SK-N-MC (cell line): ENCODE data around the gene CTBP2.

Experiments used
- DNase-seq: peaks from one replicate; pipeline ENCODE4 v3.0.0-alpha.2; 2011; ENCODE audit warnings: low read depth, low spot score
- H3K27ac ChIP-seq: fragments of 200-600 bp; sonication (generic); 2 replicates; pipeline ENCODE4 v1.5.1; 2016; ENCODE audit warnings: mixed run types
- H3K36me3 ChIP-seq: fragments of 200-600 bp; sonication (generic); 2 replicates; pipeline ENCODE4 v1.6.1; 2017; ENCODE audit warnings: antibody characterized with exemption, low read length, mixed read lengths; ENCODE audit not compliant: insufficient read depth
- H3K4me3 ChIP-seq: fragments of 200-600 bp; sonication (generic); 2 replicates; pipeline ENCODE4 v1.5.1; 2016
- H3K9ac ChIP-seq: fragments of 200-600 bp; sonication (generic); 2 replicates; pipeline ENCODE4 v1.8.0; 2017; ENCODE audit warnings: mixed run types, mixed read lengths; ENCODE audit not compliant: insufficient read length
- H3K9me3 ChIP-seq: fragments of 200-600 bp; sonication (generic); 2 replicates; pipeline ENCODE4 v1.6.1; 2017; ENCODE audit warnings: low read depth, mild to moderate bottlenecking, antibody characterized with exemption, low read length, moderate library complexity, mixed read lengths
- EZH2 ChIP-seq: fragments of 200-600 bp; sonication (generic); IDR thresholded peaks from one replicate; pipeline ENCODE4 v1.6.1; 2017; ENCODE audit warnings: antibody characterized with exemption
- FOXP2 ChIP-seq: optimal IDR thresholded peaks from 2 replicates; pipeline ENCODE3; 2011; ENCODE audit warnings: mild to moderate bottlenecking, moderate library complexity; ENCODE audit not compliant: insufficient read depth; ENCODE audit errors: extremely low read length, control extremely low read depth
- POLR2AphosphoS5 ChIP-seq: IDR thresholded peaks from 2 replicates; pipeline ENCODE4 v1.6.1; 2012; ENCODE audit warnings: mild to moderate bottlenecking, low read depth, low read length, borderline replicate concordance

Gene CTBP2

DNA sequence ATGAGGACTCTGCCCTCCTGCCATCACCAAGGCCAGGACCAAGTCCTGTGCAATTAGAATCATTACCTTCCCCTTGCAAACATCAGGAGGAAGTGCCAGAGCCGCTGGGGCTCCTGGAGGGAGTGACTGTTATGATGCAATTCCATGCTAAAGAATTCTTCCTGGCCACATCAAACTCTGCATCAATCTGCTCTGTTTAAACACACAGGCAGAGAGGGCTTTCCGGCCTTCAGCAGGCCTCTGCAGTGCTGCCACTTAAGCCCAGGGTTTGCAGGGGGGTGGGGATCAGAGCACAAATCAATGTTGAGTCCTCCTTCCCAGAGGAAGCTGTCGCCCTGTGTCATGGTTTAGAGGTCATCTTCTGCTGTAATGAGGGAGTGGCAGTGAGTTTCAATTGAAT, 58.1 kb downstream of the CTBP2 start:
- H3K9ac ChIP-seq = no peak overlapping the region
- DNase-seq = no peak
- TF ChIP-seq POLR2AphosphoS5 (no peak), EZH2 (no peak), FOXP2 (no peak)
- H3K9me3 ChIP-seq = no peaks in the 10 kb centered on the region
- no peak overlapping the region for H3K27ac ChIP-seq
- H3K4me3 ChIP-seq = no peak overlapping the region
- H3K36me3 ChIP-seq = no peaks in the 10 kb centered on the region; the same call in 1 of the 2 replicates

DNA sequence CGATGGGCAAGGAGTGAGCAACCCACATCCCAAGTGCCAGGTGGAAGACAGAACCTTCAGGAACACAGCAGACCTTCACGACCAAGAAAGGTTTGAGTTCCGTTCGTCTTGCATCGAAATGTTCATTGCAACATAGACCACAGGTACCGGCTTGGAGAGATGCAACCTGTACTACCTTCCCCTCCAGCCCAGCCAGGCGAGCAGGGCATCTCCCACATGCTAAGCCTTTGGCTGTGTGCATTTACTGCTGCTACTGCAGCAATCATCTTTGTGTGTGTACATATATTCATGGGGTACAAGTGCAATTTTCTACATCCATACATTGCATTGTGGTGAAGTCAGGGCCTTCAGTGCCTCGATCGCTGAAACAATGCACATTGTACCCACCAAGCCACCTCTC, 58.8 kb downstream of the CTBP2 start:
- H3K4me3 ChIP-seq = no peak overlapping the region
- H3K9ac ChIP-seq = no peak overlapping the region
- H3K36me3 ChIP-seq = no peaks in the 10 kb centered on the region; the same call in 1 of the 2 replicates
- no peak for DNase-seq
- H3K27ac ChIP-seq = no peak overlapping the region
- TF ChIP-seq FOXP2 = no peak
- no peak for TF ChIP-seq POLR2AphosphoS5
- TF ChIP-seq EZH2 = no peak
- no peaks in the 10 kb centered on the region for H3K9me3 ChIP-seq

DNA sequence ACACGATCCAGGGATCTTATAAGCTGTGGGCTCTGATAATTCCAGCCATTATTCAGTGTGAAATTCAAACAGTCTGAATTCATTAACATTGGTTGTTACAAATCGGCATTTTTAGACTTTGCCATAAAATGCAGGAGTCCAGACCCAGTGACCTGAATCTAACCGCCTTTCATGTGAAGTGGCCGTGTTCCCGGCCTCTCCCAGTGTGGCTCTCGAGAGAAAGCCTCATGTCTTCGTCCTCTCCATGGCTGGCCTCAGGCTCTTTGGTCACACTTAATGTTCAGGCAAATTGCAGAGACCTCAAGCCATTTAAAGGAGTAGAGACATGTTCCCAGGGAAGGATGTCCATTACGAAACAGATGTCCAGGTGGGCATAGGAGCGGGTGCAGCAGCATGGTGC, 59.3 kb downstream of the CTBP2 start:
- TF ChIP-seq POLR2AphosphoS5 (no peak), EZH2 (no peak), FOXP2 (no peak)
- Histone ChIP-seq H3K9ac (no peak overlapping the region), H3K27ac (no peak overlapping the region), H3K4me3 (no peak overlapping the region), H3K9me3 (no peaks in the 10 kb centered on the region), H3K36me3 (no peaks in the 10 kb centered on the region)
- DNase-seq = no peak

DNA sequence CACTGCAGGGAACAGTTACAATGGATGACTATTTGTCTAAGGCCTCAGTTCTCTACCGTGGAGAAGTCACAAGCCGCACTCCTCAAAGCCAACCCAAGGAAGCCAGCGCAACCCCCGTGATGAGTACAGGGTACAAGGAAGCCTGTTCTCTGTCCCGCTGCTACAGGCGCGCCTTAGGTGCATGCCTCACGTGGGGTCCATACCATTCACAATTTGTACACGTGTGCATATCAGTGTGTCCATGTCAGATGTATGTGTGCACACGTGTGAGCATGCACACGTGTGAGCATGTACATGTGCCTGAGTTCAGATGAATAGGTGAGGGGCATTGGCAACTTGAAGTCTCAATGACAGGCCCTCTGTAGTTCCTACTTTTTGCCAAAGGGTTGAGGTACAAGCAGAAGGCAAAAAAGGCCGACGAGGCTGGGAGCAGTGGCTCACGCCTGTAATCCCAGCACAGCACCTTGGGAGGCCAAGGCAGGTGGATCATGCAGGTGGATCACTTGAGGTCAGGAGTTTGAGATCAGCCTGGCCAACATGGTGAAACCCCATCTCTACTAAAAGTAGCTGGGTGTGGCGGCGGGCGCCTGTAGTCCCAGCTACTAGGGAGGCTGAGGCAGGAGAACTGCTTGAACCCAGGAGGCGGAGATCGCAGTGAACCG, 62.8 kb downstream of the CTBP2 start:
- H3K4me3 ChIP-seq = no peak overlapping the region
- H3K36me3 ChIP-seq = no peaks in the 10 kb centered on the region
- TF ChIP-seq POLR2AphosphoS5 = no peak
- TF ChIP-seq FOXP2 = no peak
- no peak for TF ChIP-seq EZH2
- H3K9me3 ChIP-seq = no peaks in the 10 kb centered on the region
- no peak overlapping the region for H3K9ac ChIP-seq
- H3K27ac ChIP-seq = no peak overlapping the region
- no peak for DNase-seq

DNA sequence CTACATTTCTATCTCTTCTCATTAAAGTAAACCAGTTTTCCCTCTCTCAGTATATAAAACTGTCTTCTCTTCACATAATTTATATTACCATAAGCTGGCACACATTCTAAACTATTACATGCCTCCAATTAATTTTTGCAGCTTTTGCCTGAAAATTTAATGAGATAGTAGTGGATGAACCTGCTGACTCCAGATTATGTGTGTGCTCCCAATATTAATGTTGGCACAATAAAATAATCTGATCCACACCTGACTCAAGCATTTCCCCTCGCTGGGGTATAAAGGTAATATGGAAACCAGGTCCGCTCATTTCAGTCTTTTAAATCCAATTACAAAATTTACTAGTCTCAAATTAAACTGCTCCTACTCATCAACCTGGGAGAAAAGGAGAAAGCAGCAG, 63.4 kb downstream of the CTBP2 start:
- H3K4me3 ChIP-seq = no peak overlapping the region
- no peak overlapping the region for H3K27ac ChIP-seq
- no peak for TF ChIP-seq FOXP2
- no peaks in the 10 kb centered on the region for H3K36me3 ChIP-seq
- no peaks in the 10 kb centered on the region for H3K9me3 ChIP-seq
- no peak for DNase-seq
- no peak overlapping the region for H3K9ac ChIP-seq

DNA sequence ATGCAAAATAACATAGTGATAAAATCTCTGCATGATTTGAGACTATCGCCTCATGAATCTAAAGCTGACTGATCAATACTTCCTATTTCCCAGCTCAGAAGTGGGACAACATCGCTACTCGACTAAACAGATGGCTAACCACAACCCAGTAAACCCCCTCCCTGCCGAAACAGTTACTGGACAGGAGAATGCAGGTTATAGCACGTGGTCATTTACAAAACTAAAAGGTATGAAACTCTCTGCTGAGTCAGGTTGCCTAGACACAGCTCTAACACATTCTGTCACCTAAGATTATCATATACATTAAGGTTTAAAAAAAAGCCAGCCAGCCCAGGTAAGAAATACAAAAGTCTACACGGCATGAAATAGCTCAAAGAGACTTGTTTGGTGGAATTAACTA, 64.0 kb downstream of the CTBP2 start:
- no peak overlapping the region for H3K27ac ChIP-seq
- no peak for DNase-seq
- TF ChIP-seq FOXP2 = no peak
- TF ChIP-seq EZH2 = no peak
- no peak for TF ChIP-seq POLR2AphosphoS5
- no peak overlapping the region for H3K4me3 ChIP-seq
- no peaks in the 10 kb centered on the region for H3K9me3 ChIP-seq
- H3K9ac ChIP-seq = no peak overlapping the region
- no peaks in the 10 kb centered on the region for H3K36me3 ChIP-seq

DNA sequence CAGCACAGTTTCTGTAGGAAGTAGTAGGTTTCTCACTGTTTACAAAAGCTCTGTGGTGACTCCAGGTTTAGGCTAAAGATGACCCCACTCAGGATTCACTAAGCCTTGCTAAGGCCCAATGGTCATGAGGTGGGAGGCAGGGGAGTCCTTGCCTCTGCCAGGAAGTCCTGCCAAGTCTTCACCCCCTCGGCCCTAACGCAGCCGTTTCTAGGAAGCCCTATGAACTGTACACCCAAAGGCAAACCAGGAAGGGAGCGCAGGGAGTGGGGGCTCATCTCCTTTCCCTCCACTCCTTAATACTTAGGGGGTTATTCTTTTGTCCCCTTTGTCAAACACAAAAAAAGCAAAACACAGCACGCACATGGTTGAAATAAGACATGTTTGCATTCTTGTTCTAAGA, 64.6 kb downstream of the CTBP2 start:
- DNase-seq = no peak
- TF ChIP-seq FOXP2 = no peak
- TF ChIP-seq POLR2AphosphoS5 = no peak
- no peak for TF ChIP-seq EZH2

DNA sequence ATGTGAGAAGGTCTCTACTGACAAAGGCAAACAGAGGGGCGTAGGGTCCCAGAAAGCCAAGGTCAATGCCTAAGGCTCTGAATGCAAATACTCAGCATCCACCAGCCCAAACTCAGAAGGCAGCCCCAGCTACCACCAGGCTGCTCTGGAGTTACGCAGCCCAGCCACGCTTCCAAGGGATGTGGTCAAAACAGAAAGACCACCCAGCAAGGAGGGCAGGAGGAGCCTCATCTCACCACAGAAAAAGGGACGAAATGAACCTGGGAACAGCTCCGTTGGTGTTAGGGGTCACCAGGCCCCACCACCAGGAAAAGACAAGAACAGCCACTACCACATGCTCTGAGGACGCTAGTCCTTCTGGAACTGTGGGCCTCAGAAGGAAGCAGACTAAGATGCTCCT, 65.1 kb downstream of the CTBP2 start:
- DNase-seq = no peak
- no peak overlapping the region for H3K27ac ChIP-seq
- TF ChIP-seq FOXP2 (no peak), POLR2AphosphoS5 (no peak), EZH2 (no peak)
- H3K36me3 ChIP-seq = no peaks in the 10 kb centered on the region
- H3K9me3 ChIP-seq = no peaks in the 10 kb centered on the region
- H3K4me3 ChIP-seq = no peak overlapping the region
- no peak overlapping the region for H3K9ac ChIP-seq

More for the DNA sequence above, 64.6 kb downstream of the CTBP2 start:
- no peak overlapping the region for H3K9ac ChIP-seq
- H3K36me3 ChIP-seq = no peaks in the 10 kb centered on the region
- no peak overlapping the region for H3K4me3 ChIP-seq
- H3K9me3 ChIP-seq = no peaks in the 10 kb centered on the region
- no peak overlapping the region for H3K27ac ChIP-seq

DNA sequence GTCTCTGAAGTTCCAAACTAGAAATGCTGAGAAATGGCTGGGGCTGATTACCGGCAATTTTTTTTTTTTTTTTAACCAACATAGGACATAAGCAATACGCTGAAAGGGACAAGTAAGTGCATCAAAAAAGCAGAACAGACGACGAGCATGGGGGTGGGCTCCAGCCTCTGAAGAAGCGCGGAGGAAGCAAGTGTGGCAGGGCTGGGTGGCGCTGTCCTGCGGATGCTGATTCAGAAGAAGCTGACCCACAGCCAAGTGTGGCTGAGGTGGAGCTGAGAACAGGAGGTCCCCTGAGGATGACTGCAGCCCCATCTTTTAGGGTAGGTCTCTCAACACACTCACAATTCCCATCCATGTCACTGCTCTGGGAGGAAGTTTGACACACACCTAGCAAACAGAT, 65.6 kb downstream of the CTBP2 start:
- Histone ChIP-seq H3K27ac (no peak overlapping the region), H3K9me3 (no peaks in the 10 kb centered on the region), H3K36me3 (no peaks in the 10 kb centered on the region), H3K4me3 (no peak overlapping the region), H3K9ac (no peak overlapping the region)
- TF ChIP-seq EZH2 = no peak
- TF ChIP-seq POLR2AphosphoS5 = no peak
- TF ChIP-seq FOXP2 = no peak
- no peak for DNase-seq
